PC-3 (cell line): ENCODE measurements around the gene PRELID2. TPM values are rescaled to one million over a fixed set of nuclear protein-coding genes. Genes with fewer than 3 reads are reported as not detected.

ENCODE experiments used
- ATAC-seq: fragments of 200-7000 bp; cut with Tn5 transposase; 2 replicates; pipeline ENCODE4 v1.9.1; 2020; ENCODE audit warnings: mild to moderate bottlenecking, moderate library complexity
- BruUV-seq: library from RNA; stranded (reverse); fragments of 400-500 nt; replicated peaks from 2 replicates; lab custom pipeline; 2021; lab: Mats Ljungman, UMichigan
- CTCF ChIA-PET: fragments of 300-600 bp; sonication (Branson Sonifier 250); formaldehyde crosslinking; loops from one replicate; lab custom pipeline; 2022; ENCODE audit warnings: antibody characterized with exemption; lab: Charles Lee
- POLR2A ChIA-PET: fragments of 300-600 bp; sonication (Branson Sonifier 250); formaldehyde crosslinking; loops from one replicate; lab custom pipeline; 2022; ENCODE audit warnings: antibody characterized with exemption; ENCODE audit not compliant: unreplicated experiment; lab: Charles Lee
- DNase-seq: peaks from one replicate; pipeline ENCODE4 v3.0.0-alpha.2; 2015
- H2AFZ ChIP-seq: fragments of 300-600 bp; sonication (generic); 2 replicates; pipeline ENCODE4 v1.6.0; 2016; ENCODE audit warnings: antibody characterized with exemption, low read length
- H3F3A ChIP-seq: fragments of 300-600 bp; sonication (generic); one replicate; pipeline ENCODE4 v1.6.0; 2017; ENCODE audit warnings: antibody characterized with exemption, low read length, control low read depth, mild to moderate bottlenecking; ENCODE audit not compliant: unreplicated experiment
- H3K27ac ChIP-seq: fragments of 300-600 bp; sonication (generic); 2 replicates; pipeline ENCODE4 v1.5.1; 2016; ENCODE audit warnings: mild to moderate bottlenecking, low read length
- H3K27me3 ChIP-seq: fragments of 300-600 bp; sonication (generic); 2 replicates; pipeline ENCODE4 v1.6.1; 2016; ENCODE audit warnings: low read length, mixed read lengths
- H3K36me3 ChIP-seq: fragments of 300-600 bp; sonication (generic); 2 replicates; pipeline ENCODE4 v1.6.1; 2016; ENCODE audit warnings: low read depth, mixed run types, low read length, mixed read lengths
- H3K4me1 ChIP-seq: fragments of 300-600 bp; sonication (generic); 2 replicates; pipeline ENCODE4 v1.5.1; 2016; ENCODE audit warnings: low read length; ENCODE audit not compliant: insufficient read depth
- H3K4me2 ChIP-seq: fragments of 300-600 bp; sonication (generic); 2 replicates; pipeline ENCODE4 v1.6.0; 2016; ENCODE audit warnings: low read length
- H3K4me3 ChIP-seq: fragments of 300-600 bp; sonication (generic); 2 replicates; pipeline ENCODE4 v1.5.1; 2016; ENCODE audit warnings: mild to moderate bottlenecking, low read length, mixed read lengths
- H3K79me2 ChIP-seq: fragments of 300-600 bp; sonication (generic); 2 replicates; pipeline ENCODE4 v1.6.1; 2017; ENCODE audit warnings: low read length, mixed read lengths
- H3K9ac ChIP-seq: fragments of 300-600 bp; sonication (generic); 2 replicates; pipeline ENCODE4 v1.6.0; 2016; ENCODE audit warnings: mild to moderate bottlenecking, low read length
- H3K9me2 ChIP-seq: fragments of 300-600 bp; sonication (generic); replicated peaks from 2 replicates; pipeline ENCODE4 v1.6.1; 2016; ENCODE audit warnings: mixed run types, low read length, mixed read lengths
- H3K9me3 ChIP-seq: fragments of 300-600 bp; sonication (generic); 2 replicates; pipeline ENCODE4 v1.6.1; 2016; ENCODE audit warnings: low read length, mixed read lengths
- H4K20me1 ChIP-seq: fragments of 300-600 bp; sonication (generic); 2 replicates; pipeline ENCODE4 v1.6.1; 2016; ENCODE audit warnings: low read length, mixed read lengths
- CTCF ChIP-seq: fragments of 300-600 bp; sonication (generic); conservative IDR thresholded peaks from 2 replicates; pipeline ENCODE4 v1.5.1; 2017; ENCODE audit warnings: antibody characterized with exemption, low read depth, mild to moderate bottlenecking, low read length
- EZH2 ChIP-seq: fragments of 300-600 bp; sonication (generic); IDR thresholded peaks from one replicate; pipeline ENCODE4 v1.6.1; 2017; ENCODE audit warnings: antibody characterized with exemption, mild to moderate bottlenecking, low read length; ENCODE audit not compliant: unreplicated experiment
- EZH2phosphoT487 ChIP-seq: fragments of 300-600 bp; sonication (generic); IDR thresholded peaks from 2 replicates; pipeline ENCODE4 v1.6.1; 2018; ENCODE audit warnings: mild to moderate bottlenecking, antibody characterized with exemption, low read length, borderline replicate concordance
- intact Hi-C: fragments of 100-400 bp; cut with micrococcal nuclease; formaldehyde crosslinking; loops from 2 replicates; pipeline ENCODE4 v1.9.0; 2023
- total RNA-seq: library from RNA; depleted of rRNA; stranded (reverse); fragments of >200 nt; gene quantifications from 2 replicates; pipeline ENCODE4 v1.2.3, GENCODE V29; 2014

PRELID2 gene
- total RNA-seq, 1 experiment from 2014 or later = 23.7 TPM

GRCh38 chr5:145743396-145744061 lies 91.6 kb downstream of the PRELID2 start:
- ChIA-PET POLR2A (no interaction called here), CTCF (no interaction called here)
- no peaks in the 10 kb centered on the region for H3K9me2 ChIP-seq
- no peaks in the 10 kb centered on the region for H3K4me1 ChIP-seq
- TF ChIP-seq EZH2phosphoT487 (no peak), CTCF (no peak)
- H2AFZ ChIP-seq = no peak overlapping the region
- H3F3A ChIP-seq = no peaks in the 10 kb centered on the region
- no peak overlapping the region for H3K4me2 ChIP-seq
- no peaks in the 10 kb centered on the region for H4K20me1 ChIP-seq
- no TSS peak for BruUV-seq
- H3K9ac ChIP-seq = no peak overlapping the region
- intact Hi-C loops = no loop called here
- no peak overlapping the region for H3K4me3 ChIP-seq
- DNase-seq (no peak), ATAC-seq (no peak)
- H3K36me3 ChIP-seq = no peaks in the 10 kb centered on the region
- no peak overlapping the region for H3K27ac ChIP-seq
- H3K79me2 ChIP-seq = no peaks in the 10 kb centered on the region
- no peaks in the 10 kb centered on the region for H3K27me3 ChIP-seq
- H3K9me3 ChIP-seq = no peaks in the 10 kb centered on the region

GRCh38 chr5:145739843-145740242 lies 95.3 kb downstream of the PRELID2 start:
- Histone ChIP-seq H3K27ac (no peak overlapping the region), H3K9me3 (no peaks in the 10 kb centered on the region), H3K79me2 (no peaks in the 10 kb centered on the region), H3K4me3 (no peak overlapping the region), H3F3A (no peaks in the 10 kb centered on the region), H4K20me1 (no peaks in the 10 kb centered on the region), H3K9me2 (no peaks in the 10 kb centered on the region), H3K4me2 (no peak overlapping the region), H2AFZ (no peak overlapping the region), H3K27me3 (no peaks in the 10 kb centered on the region), H3K4me1 (no peaks in the 10 kb centered on the region), H3K36me3 (no peaks in the 10 kb centered on the region), H3K9ac (no peak overlapping the region)
- DNase-seq (peak; percentile 39), ATAC-seq (peak; percentile 66)
- intact Hi-C loops = no loop called here
- no TSS peak for BruUV-seq
- ChIA-PET CTCF (no interaction called here), POLR2A (no interaction called here)
- TF ChIP-seq EZH2phosphoT487 (no peak), CTCF (no peak)

GRCh38 chr5:145738227-145738626 lies 96.9 kb downstream of the PRELID2 start:
- H3K4me2 ChIP-seq = no peak overlapping the region
- ChIA-PET CTCF (no interaction called here), POLR2A (no interaction called here)
- no peaks in the 10 kb centered on the region for H3K9me2 ChIP-seq
- H3K79me2 ChIP-seq = no peaks in the 10 kb centered on the region
- no peaks in the 10 kb centered on the region for H3F3A ChIP-seq
- DNase-seq (no peak), ATAC-seq (no peak)
- H3K4me3 ChIP-seq = no peak overlapping the region
- no peaks in the 10 kb centered on the region for H3K4me1 ChIP-seq
- no peak overlapping the region for H2AFZ ChIP-seq
- H3K27me3 ChIP-seq = no peaks in the 10 kb centered on the region
- H3K9ac ChIP-seq = no peak overlapping the region
- BruUV-seq = no TSS peak
- H3K27ac ChIP-seq = no peak overlapping the region
- no peaks in the 10 kb centered on the region for H4K20me1 ChIP-seq
- H3K36me3 ChIP-seq = no peaks in the 10 kb centered on the region
- intact Hi-C loops = no loop called here
- no peaks in the 10 kb centered on the region for H3K9me3 ChIP-seq
- TF ChIP-seq CTCF = no peak
- TF ChIP-seq EZH2phosphoT487 = no peak
- no peak for TF ChIP-seq EZH2
